ENCODE data around the gene FAM3D.
"Not testable (repeated sequence)": the region's sequence is repeated elsewhere in the genome, so short reads cannot be mapped to it uniquely, and the experiment has no call there.

The FAM3D gene, protein sequence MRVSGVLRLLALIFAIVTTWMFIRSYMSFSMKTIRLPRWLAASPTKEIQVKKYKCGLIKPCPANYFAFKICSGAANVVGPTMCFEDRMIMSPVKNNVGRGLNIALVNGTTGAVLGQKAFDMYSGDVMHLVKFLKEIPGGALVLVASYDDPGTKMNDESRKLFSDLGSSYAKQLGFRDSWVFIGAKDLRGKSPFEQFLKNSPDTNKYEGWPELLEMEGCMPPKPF

DNA sequence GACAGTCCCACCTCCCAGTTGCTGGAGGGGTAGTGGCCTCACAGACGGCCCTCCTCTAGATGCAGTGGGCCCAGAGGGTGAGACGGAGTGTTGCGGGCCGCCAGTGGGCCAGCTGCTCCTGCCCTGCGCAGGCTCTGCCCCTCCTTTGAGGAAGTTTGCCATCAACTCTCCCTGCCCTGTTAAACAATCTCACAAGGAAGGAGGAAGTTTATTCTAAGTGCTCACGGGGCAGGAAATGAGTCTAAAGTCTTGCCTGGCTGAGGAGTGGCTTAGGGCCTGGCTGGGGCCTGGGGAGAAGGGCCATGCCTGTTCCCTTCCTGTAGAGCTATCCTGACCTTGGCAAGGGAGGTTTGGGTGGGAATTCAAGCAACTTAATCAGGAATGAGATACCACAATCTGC is at the start of gene FAM3D:
FAM3D (minus strand) TSS at position 92 of the 400 bp plus-strand sequence. CDS start 11,211 bp downstream, outside the sequence.
- DNase-seq, result no peak

DNA sequence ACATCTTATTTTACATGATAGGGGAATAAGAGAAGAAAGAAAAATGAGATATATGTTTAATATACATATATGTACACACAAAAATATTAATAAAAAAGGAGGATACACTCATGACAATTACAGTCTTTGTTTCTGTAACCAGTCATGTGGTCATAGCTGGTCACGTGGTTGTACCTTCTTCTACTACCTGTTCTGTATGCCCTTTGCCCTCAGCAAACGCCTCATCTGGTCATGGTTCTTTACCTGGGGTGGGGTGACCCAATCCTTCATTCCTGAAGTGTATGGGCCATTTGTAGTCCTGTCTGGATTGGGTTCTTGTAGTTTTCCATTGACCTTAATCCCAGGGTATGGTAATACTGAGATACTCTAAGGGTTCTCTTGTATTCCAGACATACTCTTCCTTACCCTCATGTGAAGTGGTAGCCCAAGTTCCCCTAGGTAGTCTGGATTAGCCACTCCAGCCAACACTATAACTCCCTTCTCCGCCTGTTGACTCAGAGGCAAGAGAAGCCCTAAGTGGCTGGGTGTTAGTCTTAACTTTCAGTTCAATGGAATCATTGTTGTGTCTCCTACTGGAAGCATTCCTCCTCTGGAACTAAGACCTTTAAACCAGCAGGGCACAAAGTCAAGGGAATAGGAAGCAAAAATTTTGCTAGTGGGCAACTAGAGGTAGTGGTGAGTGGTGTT is 47.3 kb upstream of the FAM3D start:
- no peak for DNase-seq

DNA sequence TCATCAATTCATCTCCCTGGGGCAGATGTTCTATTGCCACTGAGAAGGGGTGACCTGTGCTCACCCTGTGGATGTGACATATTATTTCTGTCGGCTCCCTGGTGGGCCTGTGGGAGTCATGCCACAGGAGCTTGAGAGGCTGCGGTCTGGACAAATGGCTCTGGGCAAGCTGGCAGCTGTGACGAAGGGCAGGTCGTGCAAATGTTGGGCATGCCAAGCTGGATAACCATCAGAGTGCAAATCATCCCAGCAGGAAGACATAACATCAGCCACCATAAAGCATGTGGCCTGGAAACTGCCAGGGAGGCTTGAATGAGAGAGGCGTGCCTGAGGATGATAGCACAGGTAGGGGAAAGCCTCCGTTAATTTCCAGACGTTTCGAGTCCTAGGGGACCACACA is 45.3 kb upstream of the FAM3D start:
- no peak for DNase-seq

DNA sequence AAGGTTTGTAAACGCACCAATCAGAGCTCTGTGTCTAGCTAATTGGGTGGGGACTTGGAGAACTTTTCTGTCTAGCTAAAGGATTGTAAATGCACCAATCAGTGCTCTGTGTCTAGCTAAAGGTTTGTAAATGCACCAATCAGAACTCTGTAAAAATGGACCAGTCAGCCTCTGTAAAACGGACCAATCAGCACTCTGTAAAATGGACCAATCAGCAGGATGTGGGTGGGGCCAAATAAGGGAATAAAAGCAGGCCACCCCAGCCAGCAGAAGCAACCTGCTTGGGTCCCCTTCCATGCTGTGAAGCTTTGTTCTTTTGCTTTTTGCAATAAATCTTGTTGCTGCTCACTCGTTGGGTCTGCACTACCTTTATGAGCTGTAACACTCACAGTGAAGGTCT is 42.4 kb upstream of the FAM3D start:
- DNase-seq, result not testable (repeated sequence)

DNA sequence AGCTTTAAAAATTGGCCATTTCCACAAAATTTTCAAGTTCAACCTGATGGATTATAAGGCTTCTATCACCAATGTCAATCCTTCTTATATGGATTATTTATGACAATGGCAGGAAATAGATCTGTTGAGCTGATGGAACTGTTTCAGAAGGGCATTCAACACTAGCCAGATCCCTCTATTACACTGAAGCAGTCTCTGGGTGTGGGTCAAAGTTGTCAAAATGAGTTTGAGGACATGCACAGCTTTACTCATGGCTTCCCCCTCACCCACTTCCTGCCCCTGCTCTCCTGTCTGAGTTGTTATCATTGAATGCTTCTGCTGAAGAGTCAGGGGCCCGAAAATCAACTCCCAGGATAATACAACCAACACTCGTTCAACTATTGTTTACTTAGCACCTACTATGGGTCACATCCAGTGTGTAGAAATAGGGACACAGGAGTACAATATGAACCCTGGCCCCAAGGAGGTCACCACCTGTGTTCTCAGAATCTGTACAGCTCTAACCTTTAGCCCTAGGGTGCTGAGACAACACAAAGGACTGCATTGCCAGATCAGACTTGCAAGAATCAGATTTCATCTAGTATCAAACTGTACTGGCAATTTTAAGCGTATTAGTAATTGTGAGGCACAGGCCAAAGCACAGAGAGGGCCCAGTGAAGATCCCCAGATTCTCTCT is 41.7 kb upstream of the FAM3D start:
- DNase-seq, result no peak

DNA sequence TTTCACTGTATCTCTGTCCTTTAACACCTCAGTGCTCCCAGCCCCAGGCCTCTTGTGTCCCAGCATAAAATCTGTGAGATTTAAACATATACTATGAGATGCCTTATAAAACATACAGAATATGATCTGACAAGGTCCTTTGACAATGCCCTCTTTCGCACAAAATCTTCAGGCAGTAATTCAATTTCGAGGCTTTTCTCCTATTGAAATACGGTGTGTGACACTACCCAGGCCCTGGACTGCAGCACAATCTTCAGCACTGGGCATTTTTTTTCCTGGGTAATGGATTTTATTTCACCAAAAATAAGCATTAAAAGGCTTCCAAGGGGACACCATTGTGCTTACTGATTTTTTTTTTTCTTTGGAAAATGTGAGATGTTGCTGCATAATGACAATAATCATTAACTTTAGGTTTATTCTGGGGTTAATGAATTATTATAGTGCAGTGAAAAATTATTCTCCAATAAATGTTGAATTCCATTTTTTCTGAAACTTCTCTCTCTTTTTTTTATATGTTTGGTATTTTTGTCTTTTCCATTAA is 40.9 kb upstream of the FAM3D start:
- DNase-seq, result no peak

DNA sequence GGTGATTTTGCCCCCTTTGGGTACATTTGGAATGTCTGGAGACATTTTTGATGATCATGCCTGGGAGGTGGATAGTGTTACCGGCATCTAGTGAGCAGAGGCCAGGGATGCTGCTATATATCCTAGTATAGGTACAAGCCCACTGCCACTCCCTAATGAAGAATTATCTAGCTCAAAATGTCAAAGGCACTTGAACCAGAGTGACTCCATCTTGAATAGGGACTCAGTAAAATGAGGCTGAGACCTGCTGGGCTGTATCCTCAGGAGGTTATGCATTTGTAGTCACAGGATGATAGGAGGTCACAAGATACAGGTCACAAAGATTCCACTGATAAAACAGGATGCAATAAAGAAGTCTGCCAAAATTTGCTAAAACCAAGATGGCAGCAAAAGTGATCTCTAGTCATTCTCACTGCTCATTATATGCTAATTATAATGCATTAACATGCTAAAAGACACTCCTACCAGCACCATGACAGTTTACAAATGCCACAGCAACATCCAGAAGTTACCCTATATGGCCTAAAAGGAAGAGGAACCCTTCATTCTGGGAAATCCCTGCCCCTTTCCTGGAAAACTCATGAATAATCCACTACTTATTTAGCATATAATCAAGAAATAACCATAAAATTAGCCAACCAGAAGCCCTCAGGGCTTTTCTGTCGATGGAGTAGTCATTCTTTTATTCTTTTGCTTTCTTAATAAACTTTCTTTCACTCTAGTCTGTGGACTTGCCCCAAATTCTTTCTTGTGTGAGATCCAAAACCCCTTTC is 40.0 kb upstream of the FAM3D start:
- DNase-seq, result no peak

DNA sequence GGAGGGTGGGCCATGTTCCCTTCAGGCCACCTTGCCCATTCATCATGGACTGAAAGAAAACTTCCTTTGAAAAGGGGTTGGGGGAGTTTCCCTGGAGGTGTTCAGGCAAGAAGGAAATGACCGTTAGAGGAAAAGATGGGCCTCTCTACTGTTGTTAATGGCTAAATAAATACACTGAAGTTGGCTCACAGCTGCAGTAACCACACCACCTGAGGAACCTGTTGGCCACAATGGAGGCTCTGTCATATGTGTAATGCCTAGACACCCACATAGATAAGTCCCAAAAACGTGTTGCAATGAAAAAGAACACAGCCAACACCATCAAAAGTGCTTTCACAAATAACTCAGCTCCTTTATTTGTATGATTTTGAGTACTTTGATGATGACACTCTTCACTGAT is 38.2 kb upstream of the FAM3D start:
- DNase-seq, result no peak

DNA sequence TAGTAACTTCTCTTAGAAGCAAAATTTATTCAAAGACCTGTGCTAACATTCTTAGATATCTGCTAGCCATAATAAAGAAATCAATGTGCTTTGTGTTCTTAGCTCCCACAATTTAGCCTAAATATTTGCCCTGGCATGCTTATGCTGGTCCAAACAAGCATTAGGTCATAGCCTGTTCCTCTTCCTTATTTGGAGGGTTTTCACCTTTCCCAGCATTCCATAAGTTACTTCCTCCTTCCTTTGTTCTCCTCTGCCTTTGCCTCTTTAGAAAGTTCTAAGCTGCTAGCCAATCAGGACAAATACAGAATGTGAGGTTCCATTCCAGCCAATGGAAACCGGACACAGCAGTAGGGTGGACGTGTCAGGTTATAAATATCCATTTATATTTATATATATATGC is 37.7 kb upstream of the FAM3D start:
- DNase-seq, result not testable (repeated sequence)

DNA sequence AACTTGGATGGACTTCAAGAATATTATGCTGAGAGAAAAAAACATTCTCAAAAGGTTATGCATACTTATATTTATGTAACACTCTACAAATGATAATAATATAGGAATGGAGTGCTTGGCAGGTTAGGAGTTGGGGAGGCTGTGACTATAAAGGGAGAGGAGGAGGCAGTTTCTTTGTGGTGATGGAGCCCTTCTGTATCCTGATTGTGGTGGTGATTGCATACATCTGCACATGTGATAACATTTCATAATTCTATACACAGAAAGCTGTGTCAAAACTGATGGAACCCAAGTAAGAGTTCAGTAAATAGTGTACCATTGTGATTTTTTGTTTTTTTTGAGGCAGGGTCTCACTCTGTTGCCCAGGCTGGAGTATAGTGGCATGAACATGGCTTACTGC is 31.7 kb upstream of the FAM3D start:
- no peak for DNase-seq

DNA sequence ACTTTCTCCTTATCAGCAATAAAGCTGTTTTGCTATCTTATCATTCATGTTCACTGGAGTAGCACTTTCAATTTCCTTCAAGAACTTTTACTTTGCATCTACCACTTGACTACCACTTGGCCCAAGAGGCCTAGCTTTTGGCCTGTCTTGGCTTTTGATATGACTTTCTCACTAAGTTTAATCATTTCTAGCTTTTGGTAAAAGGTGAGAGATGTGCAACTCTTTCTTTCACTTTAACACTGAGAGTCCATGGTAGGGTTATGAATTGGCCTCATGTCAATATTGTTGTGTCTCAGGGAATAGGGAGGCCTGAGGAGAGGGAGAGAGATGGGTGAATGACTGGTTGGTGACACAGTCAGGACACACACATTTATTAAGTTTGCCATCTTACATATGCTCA is 31.0 kb upstream of the FAM3D start:
- no peak for DNase-seq

DNA sequence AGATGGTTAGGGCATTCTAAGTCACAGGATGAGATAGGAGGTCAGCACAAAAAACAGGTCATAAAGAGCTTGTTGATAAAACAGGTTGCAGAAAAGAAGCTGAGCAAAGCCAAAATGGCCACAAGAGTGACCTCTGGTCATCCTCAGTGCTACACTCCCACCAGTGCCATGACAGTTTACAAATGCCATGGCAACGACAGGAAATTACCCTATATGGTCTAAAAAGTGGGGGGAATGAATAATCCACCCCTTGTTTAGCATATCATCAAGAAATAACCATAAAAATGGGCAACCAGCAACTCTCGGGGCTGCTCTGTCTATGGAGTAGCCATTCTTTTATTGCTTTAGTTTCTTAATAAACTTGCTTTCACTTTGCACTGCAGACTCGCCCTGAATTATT is 30.2 kb upstream of the FAM3D start:
- not testable (repeated sequence) for DNase-seq

DNA sequence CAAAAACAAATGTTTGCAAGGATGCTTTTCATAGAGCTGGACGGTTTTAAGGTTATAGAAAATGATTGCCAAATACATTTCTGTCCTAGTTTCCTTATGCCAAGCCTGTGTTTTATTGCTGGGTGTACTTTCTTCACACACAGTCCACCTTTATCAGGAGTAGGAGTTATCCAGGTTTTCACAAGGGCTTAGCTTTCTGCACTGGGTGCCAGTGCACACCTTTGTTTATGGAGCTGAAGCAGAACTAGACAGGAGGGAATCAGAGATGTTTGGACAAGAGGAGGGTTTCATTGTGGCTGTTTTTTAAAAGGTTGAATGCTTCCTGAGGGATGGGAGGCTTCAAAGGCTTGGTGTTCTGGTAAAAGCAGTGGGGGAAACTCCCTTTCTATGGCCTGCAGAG is 29.5 kb upstream of the FAM3D start:
- DNase-seq, result no peak

DNA sequence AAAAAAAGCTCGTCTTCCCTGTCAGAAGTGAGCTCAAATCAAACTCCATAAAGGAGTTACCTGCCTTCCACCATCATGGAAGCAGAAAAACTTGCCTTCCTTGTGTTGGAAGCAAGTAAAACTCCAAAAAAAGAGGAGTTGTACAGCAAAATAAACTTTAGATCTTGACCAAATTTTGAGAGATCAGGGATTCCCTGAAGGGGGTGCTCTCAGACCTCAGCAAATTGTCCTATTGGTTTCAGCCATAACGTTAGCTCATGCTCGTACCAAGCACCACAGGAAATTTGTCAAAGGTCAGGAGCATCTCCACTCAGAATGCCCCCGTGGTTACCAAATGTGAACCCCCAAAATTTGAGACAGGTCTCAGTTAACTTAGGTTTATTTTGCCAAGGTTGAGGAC is 28.7 kb upstream of the FAM3D start:
- not testable (repeated sequence) for DNase-seq

DNA sequence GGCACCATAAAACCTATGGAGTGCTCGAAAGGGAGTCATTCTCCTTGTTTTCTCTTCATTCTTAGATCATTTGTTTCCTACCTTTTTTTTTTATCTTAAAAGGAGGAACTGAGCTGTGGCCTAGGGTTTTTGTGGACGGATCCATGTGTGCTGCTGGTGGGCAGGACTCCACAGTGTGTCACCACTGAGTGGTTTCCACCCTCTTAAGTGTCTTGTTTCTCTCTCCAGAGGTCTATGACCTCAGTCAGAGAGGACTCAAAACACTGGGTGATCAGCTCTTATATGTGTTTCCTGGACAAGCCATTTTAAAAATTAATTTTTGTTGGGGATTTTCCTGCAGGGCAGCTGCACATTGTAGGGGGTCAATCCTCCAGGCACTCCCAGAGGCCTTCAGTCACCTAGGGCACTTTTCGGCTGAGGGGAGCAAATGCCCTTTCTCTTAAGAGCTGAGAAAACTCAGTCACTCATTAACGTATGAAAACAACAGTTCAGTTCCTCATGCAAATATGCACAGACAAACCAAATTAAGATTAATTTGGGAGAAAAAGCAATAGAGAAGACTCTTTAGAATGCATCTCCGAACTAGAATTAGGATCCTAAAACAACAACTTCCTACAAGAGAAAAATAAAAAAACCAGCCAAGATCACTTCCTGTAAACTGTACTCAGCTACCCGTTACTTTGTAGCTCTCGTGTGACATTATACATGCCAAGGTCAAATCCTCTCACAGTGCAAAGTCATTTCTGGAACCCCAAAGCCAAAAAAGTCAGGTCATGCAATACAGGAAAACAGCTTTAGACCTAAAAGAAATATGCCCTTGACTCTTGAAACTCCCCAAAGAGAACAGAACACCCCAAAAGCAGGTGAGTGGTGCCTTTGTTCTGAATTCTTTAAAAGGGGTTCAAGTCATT is 27.6 kb upstream of the FAM3D start:
- no peak for DNase-seq

DNA sequence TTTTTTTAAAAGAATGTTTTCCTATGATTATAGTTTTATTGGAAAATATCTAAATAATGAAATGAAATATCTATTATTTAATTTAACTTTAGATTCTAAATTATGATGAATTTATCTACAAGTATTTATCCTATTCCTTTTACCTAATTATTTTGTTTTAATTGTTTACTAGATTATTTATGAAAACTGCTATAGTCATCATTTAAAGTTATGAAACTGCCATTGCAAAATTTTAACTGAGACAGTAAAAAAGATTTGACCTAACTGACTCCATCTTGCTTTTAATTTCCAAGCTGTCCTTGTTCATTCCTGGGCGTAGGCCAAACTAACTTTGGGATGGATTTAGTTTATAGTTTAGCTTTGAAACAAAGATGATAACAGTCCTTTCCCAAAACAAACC is 25.9 kb upstream of the FAM3D start:
- DNase-seq, result no peak

DNA sequence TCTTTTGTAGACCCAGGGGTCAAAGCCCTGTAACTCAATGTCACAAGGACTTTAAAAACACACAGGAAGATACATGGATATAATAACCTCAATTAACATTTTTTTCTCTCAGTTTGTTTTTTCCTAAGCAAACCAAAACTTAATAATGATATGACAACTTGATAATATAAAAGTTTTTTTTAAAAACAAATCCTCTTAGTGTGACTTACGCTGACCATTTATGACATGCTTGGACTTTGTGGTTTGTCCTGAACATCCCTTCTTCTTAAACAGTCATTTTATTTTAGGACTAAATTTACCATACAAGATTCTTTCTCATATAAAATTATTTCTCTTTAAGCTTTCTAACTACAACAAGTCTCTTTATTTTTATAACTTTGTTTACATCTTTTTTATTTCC is 25.4 kb upstream of the FAM3D start:
- DNase-seq, result no peak

DNA sequence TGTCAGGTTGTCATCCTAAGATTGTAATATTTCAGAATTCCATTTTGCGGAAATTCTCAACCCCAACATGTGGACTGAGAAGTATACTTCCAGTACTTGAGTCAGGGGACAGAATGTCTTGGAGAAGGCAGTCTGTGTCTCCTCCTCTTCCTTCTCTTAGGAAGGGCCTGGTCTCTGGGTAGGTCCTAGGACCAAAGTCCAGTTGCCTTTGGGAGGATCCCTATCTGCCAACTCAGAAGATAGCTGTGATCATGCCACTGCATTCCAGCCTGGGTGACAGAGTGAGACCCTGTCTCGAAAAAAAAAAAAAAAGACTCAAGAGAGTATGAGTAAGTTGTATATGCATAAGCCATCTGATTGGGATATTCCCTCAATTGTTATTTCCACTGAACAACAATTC is 23.9 kb upstream of the FAM3D start:
- no peak for DNase-seq

DNA sequence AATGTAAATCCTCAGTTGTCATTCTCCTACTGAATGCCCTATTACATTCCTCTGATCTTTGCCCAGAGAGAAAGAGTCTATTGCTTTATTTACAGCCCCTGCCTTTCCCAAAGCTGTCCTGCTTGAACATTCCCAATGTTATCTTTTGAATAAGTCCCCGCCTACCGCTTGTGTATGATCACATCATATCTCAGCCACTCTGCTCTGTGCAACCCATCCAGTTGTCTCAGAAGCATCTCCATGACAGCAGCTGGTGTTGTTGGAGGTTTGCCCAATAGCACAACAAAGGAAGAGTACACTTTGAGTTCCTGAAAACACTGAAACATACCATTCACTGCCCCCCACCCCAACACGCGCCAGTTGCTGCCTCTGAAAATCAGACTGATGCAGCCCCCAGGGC is 22.0 kb upstream of the FAM3D start:
- peak; percentile 36 for DNase-seq

DNA sequence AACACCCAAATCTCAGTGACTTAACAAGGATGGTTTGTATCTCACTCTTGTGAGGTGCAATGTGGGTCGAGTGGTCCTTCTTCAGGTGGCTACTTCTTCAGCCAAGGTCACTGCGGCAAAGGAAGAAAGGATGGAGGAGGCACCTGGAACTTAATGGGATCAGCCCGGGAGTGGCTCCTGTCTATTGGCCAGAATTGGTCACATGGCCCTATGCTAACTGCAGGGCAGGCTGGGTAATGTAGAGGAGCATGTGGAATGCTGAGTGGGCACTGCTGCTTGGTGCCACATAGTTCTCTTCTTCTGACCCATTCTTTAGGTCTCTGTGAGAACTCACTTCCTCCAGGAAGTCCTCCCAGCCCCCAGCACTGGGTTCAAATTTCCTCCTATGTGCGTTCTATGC is 20.3 kb upstream of the FAM3D start:
- no peak for DNase-seq

DNA sequence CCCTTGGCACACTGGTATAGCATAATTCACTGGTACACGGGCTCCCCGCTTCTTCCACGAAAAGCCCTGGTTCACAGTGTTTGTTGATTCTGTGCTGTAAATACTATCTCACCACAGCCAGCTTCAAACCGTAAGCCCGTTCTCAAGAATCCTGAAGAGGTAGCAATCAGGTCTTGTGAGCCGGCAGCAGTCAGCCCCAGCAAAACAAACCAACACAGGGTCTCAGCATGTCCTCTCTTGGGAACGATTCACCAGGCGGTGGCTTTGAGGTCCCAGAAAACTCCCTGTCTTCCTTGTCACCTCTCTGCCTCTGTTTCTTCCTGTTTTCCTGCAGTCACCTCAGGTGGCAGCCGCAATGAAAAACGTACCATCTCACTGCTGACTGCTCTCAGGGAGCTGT is 19.1 kb upstream of the FAM3D start:
- no peak for DNase-seq

DNA sequence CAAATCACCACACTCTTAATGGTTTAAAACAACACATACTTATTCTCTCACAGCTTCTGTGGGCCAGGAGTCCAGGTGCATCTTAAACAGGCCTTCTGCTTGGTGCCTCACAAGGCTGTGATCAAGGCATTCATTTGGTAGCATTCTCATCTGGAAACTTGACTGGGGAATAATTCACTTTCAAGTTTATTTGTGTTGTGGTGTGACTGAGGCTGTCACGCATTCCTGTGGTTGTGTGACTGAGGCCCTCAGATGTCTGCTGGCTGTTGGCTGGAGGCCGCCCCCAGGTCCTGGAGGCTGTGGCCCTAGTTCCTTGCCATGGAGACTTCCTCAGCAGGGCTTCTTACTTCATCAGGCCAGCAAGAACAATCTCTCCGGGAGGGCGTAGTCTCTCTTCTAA is 16.9 kb upstream of the FAM3D start:
- no peak for DNase-seq
